GM04504 (cell line): ENCODE results near the gene KCTD11.
"Not testable (repeated sequence)": the region's sequence is repeated elsewhere in the genome, so short reads cannot be mapped to it uniquely, and the experiment has no call there.

Source experiments
- DNase-seq: peaks from one replicate; pipeline ENCODE4 v3.0.0-alpha.2; 2012; ENCODE audit warnings: low read depth

Gene KCTD11

DNA sequence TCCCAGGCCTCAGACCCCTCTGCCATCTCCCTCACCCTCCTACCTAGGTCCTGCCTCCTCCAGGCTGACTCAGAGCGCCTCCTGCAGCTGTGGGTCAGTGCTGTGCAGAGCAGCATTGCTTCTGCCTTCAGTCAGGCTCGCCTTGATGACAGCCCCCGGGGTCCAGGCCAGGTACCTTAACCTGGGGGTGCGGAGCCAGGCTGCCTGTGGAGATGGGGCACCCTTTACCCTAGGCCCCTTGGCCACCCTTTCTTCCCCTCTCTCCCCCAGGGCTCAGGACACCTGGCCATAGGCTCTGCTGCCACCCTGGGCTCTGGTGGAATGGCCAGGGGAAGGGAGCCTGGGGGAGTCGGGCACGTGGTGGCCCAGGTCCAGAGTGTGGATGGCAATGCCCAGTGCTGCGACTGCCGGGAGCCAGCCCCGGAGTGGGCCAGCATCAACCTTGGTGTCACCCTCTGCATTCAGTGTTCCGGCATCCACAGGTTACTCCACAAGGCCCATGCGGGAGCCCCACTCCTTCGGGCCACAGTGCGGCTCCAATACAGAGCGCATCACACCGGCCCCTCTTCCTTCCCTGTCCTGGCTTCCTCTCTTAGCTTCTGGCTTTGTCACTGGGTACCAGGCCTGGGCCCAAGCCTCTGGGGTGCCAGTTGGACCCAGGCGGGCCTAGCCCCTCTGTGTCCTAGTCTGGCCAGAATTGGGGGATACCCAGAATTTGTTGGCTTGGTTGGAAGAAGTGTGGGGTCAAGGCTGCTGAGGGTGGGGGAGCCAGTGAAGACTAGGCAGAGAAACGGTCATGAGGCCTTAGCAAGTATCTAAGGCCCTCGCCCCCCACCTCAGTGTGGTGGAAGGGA lies 5.0 kb upstream of the KCTD11 start:
- DNase-seq: no peak

DNA sequence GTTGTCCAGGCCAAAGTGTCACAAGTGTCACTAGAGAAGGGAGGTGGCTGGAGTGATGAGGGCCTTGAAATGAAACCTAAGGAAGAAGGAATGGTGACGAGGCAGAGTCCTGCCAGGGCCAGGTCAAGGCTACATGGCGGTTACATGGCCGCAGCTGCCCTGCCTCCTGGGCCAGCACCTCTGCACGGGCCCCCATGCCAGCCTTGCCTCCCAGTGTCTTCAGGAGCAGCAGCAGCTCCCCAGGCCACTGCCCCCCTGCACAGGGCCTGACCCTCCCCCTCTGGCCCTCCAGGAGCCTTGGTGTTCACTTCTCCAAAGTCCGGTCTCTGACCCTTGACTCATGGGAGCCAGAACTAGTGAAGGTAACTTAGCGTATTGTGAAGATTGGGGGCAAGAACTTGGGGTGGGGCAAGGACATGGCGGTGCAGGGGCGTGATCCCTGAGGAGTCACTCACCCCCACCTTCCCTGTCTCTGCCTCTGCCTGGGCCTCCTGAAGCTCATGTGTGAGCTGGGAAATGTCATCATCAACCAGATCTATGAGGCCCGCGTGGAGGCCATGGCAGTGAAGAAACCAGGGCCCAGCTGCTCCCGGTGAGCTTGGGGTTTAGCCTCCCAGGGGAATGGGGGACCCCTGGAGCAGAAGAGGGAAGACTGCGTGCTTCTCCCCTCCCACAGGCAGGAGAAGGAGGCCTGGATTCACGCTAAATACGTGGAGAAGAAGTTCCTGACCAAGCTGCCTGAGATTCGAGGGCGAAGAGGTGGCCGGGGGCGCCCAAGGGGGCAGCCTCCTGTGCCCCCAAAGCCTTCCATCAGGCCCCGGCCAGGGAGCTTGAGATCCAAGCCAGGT lies 4.1 kb upstream of the KCTD11 start:
- DNase-seq: no peak

- no peak for DNase-seq
These were observed 3.3 kb upstream of the KCTD11 start for GRCh38 chr17:7348478-7349242.

- no peak for DNase-seq
These were observed 534 bp downstream of the KCTD11 start for GRCh38 chr17:7352503-7352889.

- no peak for DNase-seq
These were observed 1.1 kb downstream of the KCTD11 start for GRCh38 chr17:7352910-7353635.

GRCh38 chr17:7354262-7354843 lies 2.4 kb downstream of the KCTD11 start:
- no peak for DNase-seq

GRCh38 chr17:7355053-7355452 lies 3.1 kb downstream of the KCTD11 start, which contains the start of gene TMEM95:
Gene TMEM95, plus strand, starts transcription at chr17:7355156. Its CDS starts 49 bp downstream, at chr17:7355205.
- no peak for DNase-seq

DNA sequence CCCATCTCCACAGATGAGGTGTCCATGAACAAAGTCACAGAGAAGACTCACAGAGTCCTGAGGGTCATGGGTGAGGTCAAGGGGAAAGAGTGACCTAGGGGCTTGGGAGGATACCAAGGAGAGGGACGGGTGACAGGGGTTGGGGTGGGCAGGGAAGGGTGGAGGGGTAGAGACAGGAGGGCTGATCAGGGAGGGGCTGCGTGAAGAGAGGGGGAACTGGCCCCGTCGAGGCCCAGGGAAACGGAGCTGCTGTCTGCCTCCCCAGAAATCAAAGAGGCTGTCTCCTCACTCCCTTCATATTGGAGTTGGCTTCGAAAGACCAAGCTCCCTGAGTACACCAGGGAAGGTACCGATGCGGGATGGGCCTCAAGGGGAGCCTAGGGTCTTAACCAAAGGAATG lies 3.6 kb downstream of the KCTD11 start:
- DNase-seq: no peak

- no peak for DNase-seq
These were observed 4.1 kb downstream of the KCTD11 start for GRCh38 chr17:7356072-7356549.

DNA sequence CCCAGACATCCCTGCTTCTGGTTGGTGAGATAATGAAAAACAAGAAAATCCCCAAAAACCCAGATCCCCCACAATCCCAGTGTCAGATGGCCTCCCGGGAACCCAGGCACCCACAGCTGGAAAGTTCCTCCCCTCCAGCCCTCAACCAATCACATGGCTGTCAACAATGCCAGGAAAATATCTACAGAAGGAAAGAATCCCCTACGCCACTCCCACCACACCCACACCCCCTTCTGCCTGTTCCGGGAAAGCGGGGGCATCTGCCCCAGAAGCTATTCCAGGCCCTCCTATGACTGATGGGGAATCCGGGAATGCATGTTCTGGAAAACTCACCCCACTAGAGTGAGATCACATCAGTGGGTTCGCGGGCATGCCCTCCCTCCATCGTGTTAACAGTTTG lies 4.8 kb downstream of the KCTD11 start:
- no peak for DNase-seq

DNA sequence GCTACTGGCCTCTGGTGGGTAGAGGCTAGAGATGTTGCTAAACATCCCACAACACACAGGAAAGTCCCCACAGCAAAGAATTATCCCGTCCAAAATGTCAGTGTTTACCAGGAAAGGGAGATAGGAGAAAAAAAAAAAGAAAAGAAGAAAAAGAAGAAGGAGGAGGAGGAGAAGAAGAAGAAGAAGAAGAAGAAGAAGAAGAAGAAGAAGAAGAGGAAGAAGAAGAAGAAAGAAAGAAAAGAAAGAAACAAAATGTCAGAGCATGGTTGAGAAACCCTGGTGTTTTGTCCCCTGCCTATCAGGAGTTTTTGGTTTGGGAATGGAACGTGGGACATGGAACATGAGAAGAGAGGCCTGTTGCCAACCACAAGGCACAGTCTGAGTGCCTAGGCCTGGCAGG lies 5.4 kb downstream of the KCTD11 start:
- DNase-seq: no peak

- DNase-seq: no peak
These were observed 9.9 kb downstream of the KCTD11 start for GRCh38 chr17:7361906-7362305.

DNA sequence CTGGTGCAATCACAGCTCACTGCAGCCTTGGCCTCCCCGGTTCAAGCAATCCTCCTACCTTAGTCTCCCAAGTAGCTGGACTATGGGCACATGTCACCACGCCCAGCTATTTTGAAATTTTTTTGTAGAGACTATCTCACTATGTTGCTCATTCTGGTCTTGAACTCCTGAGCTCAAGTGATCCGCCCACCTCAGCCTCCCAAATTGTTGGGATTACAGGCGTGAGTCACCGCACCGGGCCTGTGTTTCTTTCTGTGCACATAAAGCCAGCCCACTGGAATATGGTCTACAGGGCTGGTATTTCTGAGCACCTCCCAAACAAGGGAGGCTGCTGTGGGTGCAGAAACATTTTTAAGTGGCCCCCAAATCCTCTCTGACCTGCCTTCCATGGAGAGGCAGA lies 11.3 kb downstream of the KCTD11 start:
- DNase-seq: no peak

GRCh38 chr17:7365963-7366362 lies 14.0 kb downstream of the KCTD11 start:
- DNase-seq: not testable (repeated sequence)

DNA sequence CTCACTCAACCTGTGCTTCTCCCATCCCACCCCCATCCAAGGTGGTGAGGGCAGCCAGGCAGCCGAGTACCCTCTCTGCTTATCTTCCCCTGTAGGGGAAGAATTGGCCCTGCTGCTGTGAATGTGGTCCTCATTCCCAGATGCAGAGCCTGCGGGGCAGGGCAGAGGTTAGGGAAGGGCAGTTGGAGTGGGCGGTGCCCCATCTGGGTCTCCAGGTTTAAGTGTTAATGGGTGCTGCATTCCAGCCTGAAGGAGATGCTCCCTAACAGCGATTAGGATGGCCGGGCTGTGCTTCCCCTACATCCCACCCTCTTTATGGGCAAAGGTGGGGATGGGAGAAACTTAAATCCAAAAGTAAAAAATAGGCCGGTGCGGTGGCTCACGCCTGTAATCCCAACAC lies 15.1 kb downstream of the KCTD11 start:
- no peak for DNase-seq

DNA sequence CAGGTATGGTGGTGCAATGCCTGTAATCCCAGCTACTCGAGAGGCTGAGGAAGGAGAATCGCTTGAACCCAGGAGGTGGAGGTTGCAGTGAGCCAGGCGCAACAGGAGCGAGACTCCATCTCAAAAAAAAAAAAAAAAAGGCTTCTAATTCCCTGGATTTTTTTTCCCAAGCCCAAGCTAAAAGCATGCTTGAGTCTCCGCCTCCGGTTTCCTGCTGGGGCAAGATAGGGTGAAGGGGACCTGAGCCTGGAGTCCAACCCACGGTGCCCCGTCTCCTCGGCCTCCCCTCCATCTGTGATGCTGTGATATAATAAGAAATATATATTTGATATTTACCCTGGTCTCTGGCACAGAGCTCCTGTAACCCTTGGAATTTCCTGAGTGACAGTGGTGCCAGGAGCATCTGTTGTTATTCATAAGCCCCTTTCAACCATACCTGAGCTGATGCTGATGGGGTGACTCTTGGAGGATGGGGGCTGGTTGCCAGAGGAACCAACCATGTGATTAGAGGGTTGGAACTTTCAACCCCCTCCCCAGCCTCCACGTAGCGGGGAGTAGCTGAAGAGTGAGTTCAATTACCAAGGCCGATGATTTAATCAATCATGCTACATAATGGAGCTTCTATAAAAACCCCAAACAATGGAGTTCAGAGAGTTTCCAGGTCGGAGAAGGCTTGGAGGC lies 16.1 kb downstream of the KCTD11 start:
- no peak for DNase-seq

DNA sequence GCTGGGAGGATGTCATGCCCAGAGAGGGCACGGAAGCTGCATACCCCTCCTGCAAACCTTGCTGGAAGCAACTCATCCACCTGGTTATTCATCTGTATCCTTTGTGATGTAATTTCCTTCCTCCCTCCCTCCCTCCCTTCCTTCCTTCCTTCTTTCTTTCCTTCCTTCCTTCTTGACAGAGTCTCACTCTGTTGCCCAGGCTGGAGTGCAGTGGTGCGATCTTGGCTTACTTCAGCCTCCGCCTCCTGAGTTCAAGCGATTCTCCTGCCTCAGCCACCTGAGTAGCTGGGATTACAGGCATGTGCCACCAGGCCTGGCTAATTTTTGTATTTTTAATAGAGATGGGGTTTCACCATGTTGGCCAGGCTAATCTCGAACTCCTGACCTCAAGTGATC lies 16.6 kb downstream of the KCTD11 start:
- DNase-seq: not testable (repeated sequence)

DNA sequence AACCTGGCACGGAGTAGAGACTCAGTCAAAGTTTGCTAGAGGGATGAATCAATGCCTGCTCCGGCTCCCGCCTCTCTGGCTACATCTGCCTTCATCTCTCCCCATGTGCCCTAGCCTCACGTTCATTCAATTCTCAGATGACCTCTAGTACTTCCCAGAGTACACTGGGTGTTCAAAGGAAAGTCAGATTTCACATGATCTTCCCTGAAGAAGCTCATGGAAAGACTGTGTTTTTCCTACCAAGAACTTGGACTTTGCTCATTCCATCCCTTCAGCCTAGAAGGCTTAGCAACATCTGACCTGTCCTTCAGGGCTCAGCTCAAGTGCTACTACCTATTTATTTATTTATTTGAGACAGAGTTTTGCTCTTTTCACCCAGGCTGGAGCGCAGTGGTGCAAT lies 17.9 kb downstream of the KCTD11 start:
- no peak for DNase-seq

DNA sequence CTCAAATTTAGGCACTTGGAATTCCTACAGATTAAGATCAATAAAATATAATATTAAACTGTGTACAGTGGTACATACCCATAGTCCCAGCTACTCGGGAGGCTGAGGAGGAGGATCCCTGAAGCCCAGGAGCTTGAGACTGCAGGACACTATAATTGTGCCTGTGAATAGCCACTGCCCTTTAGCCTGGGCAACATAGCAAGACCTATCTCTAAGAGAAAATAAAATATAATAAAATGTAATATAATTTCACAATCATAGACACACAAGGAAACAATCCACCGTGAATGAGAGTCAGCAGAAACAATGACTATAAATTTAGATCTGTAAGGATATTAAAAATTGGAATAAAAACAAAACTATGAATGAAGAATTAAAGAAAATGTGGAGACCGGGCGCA lies 18.9 kb downstream of the KCTD11 start:
- no peak for DNase-seq

DNA sequence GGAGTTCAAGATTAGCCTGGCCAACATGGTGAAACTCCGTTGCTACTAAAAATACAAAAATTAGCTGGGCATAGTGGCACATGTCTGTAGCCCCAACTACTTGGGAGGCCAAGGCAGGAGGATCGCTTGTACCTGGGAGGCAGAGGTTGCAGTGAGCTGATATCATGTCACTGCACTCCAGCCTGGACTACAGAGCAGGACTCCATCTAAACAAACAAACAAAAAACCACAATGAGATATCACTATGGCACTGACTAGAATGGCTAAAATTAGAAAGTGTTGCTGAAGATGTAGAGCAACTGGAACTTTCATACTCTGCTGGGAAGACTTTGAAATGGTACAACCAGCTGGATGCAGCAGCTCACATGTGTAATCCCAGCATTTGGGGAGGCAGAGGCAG lies 22.4 kb downstream of the KCTD11 start:
- DNase-seq: no peak

GRCh38 chr17:7379134-7379533 lies 27.2 kb downstream of the KCTD11 start:
- DNase-seq: no peak
